HG03097 (cell line): ENCODE results near the gene COL28A1.

Source experiments
- ATAC-seq: cut with Tn5 transposase; IDR thresholded peaks from one replicate; pipeline ENCODE4 v1.9.1; 2021; ENCODE audit not compliant: unreplicated experiment, low FRiP score

The COL28A1 gene

DNA sequence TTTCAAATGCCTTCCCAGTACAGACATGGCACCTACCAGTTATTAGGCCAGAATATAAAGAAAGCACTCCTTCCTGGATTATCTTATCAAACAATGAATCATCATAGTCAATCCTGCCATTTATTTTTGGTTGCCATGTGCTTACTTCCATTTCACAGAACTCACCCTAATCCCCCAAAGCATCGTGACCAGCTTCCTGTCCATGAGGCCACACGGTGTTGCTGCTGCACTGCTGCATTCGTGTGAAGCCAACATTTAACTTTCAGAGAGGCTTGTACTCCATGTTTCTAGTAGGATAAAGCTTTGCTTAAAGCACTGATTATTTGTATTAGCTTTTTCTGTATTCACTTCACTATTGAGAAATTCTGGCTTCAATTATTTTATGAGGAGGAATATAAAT is 14.4 kb downstream of the COL28A1 start:
- ATAC-seq, result no peak

DNA sequence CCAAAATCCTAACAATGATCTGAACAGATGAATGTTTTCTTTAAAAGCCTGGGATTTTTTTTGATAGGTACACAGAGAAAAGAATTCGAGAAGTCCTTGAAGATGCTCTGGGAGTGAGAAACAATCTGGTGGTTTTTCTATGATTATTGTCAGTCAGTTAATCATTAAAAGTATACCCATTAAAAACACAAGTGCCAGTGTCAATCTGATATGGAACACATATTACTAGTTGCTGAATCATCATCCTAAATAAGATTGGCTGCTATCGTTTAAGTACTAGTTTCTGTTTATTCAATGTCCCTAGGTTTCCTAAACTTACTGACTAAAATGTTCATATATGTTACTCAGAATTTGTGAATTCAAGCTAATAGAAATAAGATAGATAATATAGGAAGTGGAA is 16.1 kb downstream of the COL28A1 start:
- no peak for ATAC-seq

DNA sequence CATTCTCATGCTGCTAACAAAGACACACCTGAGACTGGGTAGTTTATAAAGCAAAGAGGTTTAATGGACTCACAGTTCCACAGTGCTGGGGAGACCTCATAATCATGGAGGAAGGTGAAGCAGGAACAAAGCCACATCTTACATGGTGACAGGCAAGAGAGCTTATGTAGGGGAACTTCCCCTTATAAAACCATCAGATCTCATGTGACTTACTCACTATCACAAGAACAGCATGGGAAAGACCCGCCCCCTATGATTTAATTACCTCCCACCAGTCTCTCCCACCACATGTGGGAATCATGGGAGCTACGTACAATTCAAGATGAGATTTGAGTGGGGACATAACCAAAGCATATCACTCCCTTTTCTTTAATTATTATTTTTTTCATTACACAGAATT is 16.6 kb downstream of the COL28A1 start:
- no peak for ATAC-seq

DNA sequence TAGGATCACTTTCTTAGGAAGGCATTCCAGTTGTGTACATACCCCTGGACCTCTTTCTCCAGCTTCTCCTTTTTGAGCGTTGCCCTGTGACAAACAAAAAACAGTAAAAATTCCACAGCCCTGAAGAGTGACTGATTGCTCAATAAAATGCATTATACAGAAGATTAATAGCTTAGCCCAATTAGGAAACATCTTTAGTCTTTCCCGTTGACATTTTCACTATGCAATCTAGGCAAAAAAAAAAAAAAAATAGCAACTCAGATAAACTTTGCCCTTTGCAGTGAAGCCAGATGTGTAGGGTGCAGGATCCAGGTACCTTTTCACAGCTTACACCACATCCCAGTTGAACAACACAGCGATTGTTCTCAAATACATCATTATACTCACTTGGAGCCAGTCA is 17.9 kb downstream of the COL28A1 start:
- no peak for ATAC-seq

GRCh38 chr7:7516662-7517061 is 19.0 kb downstream of the COL28A1 start:
- ATAC-seq, result no peak

- no peak for ATAC-seq
Observed at GRCh38 chr7:7516156-7516555, 19.5 kb downstream of the COL28A1 start.

- ATAC-seq, result no peak
Observed at GRCh38 chr7:7512861-7513597, 22.6 kb downstream of the COL28A1 start.

DNA sequence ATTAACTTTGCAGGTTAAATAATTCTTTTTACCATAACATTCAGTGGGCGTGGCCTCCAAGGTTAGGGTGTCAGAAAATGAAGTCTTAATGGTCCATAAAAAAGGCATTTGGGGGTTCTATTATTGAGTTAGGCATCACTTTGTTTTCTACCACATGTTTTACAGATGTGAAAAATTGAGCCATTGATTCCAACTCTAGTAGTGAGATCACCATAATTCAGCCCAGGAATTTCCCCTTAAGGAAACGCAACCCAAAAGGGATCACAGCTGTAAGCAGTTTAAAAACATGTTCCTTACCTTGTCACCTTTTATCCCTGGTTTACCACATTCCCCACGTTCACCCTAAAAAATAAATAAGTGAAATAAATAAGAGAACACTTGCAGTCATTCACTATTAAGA is 24.9 kb downstream of the COL28A1 start:
- ATAC-seq, result no peak

DNA sequence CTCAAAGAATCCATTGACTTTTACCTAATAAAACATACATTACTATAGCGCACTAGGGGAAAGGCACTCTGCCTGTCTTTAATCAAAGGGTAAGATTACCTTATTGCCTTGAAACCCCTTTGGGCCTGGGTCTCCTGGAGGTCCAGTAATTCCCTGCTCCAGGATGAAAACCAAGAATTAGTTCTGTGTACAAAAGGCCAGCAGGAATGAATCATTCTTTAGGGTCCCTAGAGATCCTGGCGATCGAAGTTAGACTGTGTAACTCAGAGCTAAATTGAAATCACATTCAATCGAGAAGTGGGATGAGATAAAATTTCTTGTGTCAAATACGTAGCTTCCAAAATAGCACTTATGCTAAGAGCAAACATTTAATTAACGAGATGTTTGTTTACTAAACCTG is 29.8 kb downstream of the COL28A1 start:
- ATAC-seq, result no peak

GRCh38 chr7:7504910-7505704 is 30.6 kb downstream of the COL28A1 start:
- no peak for ATAC-seq

GRCh38 chr7:7499892-7500291 is 35.8 kb downstream of the COL28A1 start:
- no peak for ATAC-seq

GRCh38 chr7:7498856-7499255 is 36.8 kb downstream of the COL28A1 start:
- ATAC-seq, result no peak

GRCh38 chr7:7496311-7496710 is 39.4 kb downstream of the COL28A1 start:
- no peak for ATAC-seq

GRCh38 chr7:7495171-7495570 is 40.5 kb downstream of the COL28A1 start:
- no peak for ATAC-seq

DNA sequence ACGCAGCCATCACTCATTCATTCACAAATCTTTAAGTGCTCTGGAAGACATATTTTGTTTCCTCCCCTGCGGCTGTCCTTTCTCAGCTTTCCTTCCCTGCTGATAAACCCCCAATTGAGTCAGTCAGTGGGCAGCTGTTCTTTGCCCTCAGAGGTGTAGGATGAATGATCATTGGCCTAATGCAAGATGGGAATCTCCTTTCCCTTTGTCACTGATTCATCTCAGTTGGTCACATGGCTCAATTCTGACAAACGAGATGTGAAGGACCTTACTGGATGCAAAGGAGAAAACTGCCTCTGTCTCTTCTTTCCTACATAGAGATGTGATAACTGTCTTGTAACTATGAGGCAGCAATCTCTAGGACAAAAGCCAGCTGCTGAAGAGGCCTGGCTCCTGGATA is 44.6 kb downstream of the COL28A1 start:
- no peak for ATAC-seq

GRCh38 chr7:7490003-7490402 is 45.7 kb downstream of the COL28A1 start:
- no peak for ATAC-seq

DNA sequence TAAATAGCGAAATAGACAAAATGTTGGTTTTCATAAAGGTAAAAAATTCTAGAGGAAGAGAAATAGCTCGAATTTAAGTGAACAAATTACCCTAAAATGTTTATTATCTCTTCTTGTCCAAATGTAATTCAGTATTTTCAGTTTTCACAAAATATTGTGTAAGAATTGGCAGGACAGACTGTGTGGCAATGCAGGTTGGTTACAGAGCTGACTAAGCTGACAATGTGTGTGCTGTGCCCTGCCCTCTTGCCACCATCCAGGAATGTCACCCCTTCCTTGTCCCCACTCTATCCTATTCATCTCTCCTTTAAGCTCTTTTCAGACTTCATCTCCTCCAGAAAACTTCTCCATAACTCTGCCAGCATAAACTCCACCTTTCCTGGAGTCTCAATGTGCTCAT is 46.1 kb downstream of the COL28A1 start:
- no peak for ATAC-seq

DNA sequence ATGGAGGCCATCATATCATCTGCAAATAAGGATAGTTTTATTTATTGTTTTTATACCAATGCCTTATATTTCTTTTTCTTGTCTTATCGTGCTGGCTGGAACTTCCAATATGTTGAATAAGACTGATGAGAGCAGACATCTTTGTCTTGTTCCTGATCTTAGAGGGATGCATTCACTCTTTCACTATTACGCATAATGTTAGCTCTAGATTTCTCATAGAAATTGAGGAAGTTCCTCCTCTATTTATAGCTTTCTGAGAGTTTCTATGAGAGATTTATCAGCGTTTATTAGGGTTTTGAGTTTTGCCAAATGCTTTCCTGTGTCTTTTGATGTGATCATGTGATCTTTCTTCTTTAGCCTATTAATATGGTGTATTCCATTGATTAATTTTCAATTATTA is 49.3 kb downstream of the COL28A1 start:
- ATAC-seq, result no peak

DNA sequence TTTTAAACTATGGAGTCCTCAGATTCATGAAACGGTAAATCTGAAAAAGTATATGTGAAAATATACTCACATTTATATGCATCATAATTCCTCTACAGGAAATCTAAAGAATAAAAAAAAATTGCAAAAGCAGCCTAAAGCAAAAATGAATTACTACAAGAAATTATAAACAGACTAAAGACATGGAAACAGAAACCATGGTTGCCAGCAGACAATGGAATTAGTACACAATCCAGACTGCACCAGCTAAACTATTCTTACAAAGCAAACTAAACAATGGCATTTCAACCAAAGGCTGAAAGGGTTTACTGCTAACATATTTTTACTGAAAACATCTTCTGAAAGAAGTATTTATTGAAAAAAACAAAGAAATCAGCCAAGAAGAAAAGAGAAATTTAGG is 51.6 kb downstream of the COL28A1 start:
- no peak for ATAC-seq

DNA sequence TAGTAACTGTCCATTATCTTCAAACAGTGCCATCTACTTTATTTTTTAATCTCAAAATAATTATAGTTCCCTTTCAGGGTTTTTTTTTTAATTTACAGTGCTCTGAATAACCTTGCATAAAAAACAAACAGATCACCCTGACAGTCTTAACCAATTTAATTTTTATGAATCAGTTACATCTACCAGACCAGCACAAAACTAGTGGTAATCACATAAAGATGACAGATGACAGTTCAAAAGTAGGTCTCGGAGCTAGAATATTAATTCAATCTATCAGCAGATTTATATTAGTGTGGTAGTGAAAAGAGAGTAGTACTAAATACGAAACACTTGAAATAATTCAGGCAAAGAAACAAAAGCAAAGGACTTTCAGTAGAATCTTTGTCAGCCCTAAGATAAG is 53.9 kb downstream of the COL28A1 start:
- ATAC-seq, result no peak

DNA sequence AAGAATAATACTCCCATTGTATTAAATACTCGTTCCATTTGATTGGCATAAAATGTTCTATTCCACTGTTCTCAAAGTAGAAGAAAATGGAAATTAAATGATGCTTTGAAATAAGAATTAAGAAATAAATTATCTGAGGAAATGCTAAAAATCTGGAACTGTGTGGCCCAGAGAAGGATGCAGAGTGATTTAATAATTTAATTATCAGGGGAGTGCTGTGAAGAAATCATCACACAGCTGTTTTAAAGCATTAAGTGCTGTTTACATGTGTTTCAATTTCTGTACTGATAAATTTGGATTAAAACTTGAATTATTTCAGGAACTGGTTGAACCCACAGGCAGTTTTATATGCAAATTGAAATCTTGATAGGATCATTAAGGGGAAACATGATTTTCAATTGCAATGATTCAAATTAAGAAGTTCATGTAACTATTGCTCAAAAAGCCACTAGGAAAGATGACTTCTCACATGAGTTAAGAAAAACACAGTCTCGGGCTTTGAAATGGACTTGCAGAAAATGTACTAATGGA is 56.3 kb downstream of the COL28A1 start:
- no peak for ATAC-seq

DNA sequence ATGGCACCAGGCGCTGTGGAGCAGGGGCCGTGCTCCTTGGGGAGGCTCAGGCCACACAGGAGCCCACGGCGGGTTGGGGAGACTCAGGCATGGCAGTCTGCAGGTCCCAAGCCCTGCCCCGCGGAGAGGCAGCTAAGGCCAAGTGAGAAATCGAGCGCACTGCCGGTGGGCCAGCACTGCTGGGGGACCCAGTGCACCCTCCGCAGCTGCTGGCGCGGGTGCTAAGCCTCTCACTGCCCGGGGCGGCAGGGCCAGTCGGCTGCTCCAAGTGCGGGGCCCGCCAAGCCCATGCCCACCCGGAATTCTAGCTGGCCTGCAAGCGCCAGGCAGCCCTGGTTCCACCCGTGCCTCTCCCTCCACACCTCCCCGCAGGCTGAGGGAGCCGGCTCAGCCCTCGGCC is 57.1 kb downstream of the COL28A1 start:
- ATAC-seq, result no peak
